ENCODE results near the gene ADK.
"Not testable (repeated sequence)": the region's sequence is repeated elsewhere in the genome, so short reads cannot be mapped to it uniquely, and the experiment has no call there.

The ADK gene

DNA sequence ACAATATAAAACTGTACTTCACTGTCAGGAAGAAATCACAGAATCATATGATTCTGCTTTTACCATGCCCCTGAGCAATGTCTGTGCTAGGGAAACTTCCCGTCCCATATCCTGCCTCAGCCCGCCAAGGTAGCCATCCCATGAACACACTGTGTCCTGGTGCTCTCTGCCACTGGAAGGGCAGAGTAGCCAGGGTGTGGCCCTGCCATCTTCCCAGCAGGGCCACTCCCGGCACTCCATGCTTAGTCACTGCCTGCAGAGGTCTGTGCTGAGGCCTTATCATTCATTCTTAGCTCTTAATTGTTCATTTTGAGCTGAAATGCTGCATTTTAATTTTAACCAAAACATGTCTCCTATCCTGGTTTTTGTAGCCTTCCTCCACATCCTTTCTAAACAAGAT, 32.2 kb upstream of the ADK start:
- no peaks in the 10 kb centered on the region for H3K27me3 ChIP-seq (replicated peaks; ENCODE audit: control insufficient read depth, insufficient read depth, low read length)
- H3K4me3 ChIP-seq (ENCODE audit: low read length) = no peak overlapping the region
- H3K36me3 ChIP-seq (ENCODE audit: control insufficient read depth, insufficient read depth, low read length, severe bottlenecking) = peaks cover 94% of the 10 kb centered on the region
- H3K9ac ChIP-seq (ENCODE audit: low read length) = peak overlapping the region; percentile 35
- DNase-seq (ENCODE audit: low read depth) = peak; percentile 46
- H3K9me3 ChIP-seq (ENCODE audit: control insufficient read depth, low read length) = no peaks in the 10 kb centered on the region
- peaks cover 62% of the 10 kb centered on the region for H3K4me1 ChIP-seq (ENCODE audit: control insufficient read depth, insufficient read depth, low read length)

DNA sequence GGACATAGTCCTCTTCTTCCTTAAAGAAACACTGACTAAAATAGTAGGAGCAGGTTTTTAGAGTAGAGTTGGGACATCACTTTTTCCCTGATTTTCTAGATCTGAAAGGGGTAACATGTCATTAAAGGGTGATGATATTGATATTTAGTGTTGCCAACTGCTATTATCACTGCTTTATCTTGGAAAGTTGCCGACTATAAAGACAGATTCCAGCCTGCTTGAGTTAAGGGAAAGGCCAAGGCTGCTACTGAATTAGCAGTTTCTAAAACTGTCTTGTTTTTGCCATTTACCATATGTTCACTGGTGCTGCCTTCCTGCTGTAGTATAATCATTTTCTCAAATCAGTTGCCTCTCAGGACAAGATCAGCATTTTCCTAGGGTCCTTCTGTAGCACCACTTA, 30.1 kb upstream of the ADK start:
- Histone ChIP-seq H3K4me3 (ENCODE audit: low read length) (no peak overlapping the region), H3K9me3 (ENCODE audit: control insufficient read depth, low read length) (no peaks in the 10 kb centered on the region), H3K27me3 (replicated peaks; ENCODE audit: control insufficient read depth, insufficient read depth, low read length) (no peaks in the 10 kb centered on the region), H3K4me1 (ENCODE audit: control insufficient read depth, insufficient read depth, low read length) (peaks cover 58% of the 10 kb centered on the region), H3K9ac (ENCODE audit: low read length) (peak overlapping the region; percentile 14), H3K36me3 (ENCODE audit: control insufficient read depth, insufficient read depth, low read length, severe bottlenecking) (peaks cover 92% of the 10 kb centered on the region)
- DNase-seq (ENCODE audit: low read depth) = peak; percentile 7

DNA sequence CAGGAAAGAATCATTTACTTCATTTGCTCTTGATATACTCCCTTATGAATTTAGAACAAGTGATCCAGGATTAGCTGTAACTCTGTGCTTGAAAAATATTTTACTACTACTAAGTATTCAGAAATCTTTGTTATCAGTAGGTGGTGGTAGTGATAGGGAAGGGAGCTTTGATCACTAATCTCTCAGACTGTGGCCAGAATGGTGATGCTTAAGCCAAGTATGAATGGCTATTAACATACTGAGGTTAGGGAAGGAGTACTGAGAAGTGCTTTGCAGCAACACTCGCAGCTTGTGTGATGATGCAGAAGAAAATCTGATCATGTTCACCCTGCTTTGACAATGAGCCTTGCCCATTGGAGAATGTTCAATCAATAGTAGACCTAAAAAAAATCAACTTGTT, 29.7 kb upstream of the ADK start:
- H3K9ac ChIP-seq (ENCODE audit: low read length) = peak overlapping the region; percentile 14
- no peaks in the 10 kb centered on the region for H3K27me3 ChIP-seq (replicated peaks; ENCODE audit: control insufficient read depth, insufficient read depth, low read length)
- peaks cover 58% of the 10 kb centered on the region for H3K4me1 ChIP-seq (ENCODE audit: control insufficient read depth, insufficient read depth, low read length)
- no peak for DNase-seq (ENCODE audit: low read depth)
- no peak overlapping the region for H3K4me3 ChIP-seq (ENCODE audit: low read length)
- H3K36me3 ChIP-seq (ENCODE audit: control insufficient read depth, insufficient read depth, low read length, severe bottlenecking) = peaks cover 92% of the 10 kb centered on the region
- no peaks in the 10 kb centered on the region for H3K9me3 ChIP-seq (ENCODE audit: control insufficient read depth, low read length)

DNA sequence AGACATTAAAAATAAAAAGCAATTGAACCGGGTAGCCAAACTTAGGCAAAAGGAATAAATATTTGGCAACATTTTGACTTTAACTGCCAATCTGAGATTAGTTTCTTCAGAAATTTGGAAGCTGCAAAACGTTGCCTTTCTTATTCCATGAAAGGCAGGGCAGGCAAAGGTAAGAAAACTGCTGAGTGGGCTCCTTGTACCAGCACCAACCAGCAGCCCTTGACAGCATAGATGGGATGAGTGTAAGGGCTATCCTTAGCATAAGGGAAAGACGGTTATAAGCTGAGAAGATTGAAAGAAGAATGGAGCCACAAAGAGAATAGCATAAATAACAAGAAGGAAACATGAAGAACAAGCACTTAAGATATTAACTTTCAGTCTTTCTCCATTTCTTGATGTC, 29.0 kb upstream of the ADK start:
- Histone ChIP-seq H3K9ac (ENCODE audit: low read length) (no peak overlapping the region), H3K27me3 (replicated peaks; ENCODE audit: control insufficient read depth, insufficient read depth, low read length) (no peaks in the 10 kb centered on the region), H3K36me3 (ENCODE audit: control insufficient read depth, insufficient read depth, low read length, severe bottlenecking) (peaks cover 89% of the 10 kb centered on the region), H3K4me3 (ENCODE audit: low read length) (no peak overlapping the region), H3K9me3 (ENCODE audit: control insufficient read depth, low read length) (no peaks in the 10 kb centered on the region), H3K4me1 (ENCODE audit: control insufficient read depth, insufficient read depth, low read length) (peaks cover 58% of the 10 kb centered on the region)
- DNase-seq (ENCODE audit: low read depth) = no peak

DNA sequence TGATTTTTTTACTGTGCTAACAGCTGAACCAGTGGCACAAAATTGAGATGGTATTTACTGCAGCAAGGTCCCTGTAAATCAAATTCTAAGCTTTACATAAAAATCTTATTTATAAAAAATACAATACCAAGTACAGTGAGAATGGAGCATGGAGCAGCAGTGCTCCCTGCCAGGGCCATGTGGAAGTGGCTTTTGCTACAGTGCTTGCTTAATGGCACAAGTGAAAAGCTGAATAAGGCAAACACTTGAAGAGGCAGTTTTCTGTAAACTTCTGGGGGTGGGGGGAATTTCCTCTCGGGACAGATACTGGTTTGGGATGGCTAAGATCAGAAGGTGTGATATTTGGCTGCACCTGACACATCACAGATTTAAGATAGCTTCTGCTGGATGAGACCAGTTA, 27.9 kb upstream of the ADK start:
- Histone ChIP-seq H3K9ac (ENCODE audit: low read length) (peak overlapping the region; percentile 35), H3K36me3 (ENCODE audit: control insufficient read depth, insufficient read depth, low read length, severe bottlenecking) (peaks cover 82% of the 10 kb centered on the region), H3K9me3 (ENCODE audit: control insufficient read depth, low read length) (no peaks in the 10 kb centered on the region), H3K4me1 (ENCODE audit: control insufficient read depth, insufficient read depth, low read length) (peaks cover 52% of the 10 kb centered on the region), H3K4me3 (ENCODE audit: low read length) (no peak overlapping the region), H3K27me3 (replicated peaks; ENCODE audit: control insufficient read depth, insufficient read depth, low read length) (no peaks in the 10 kb centered on the region)
- DNase-seq (ENCODE audit: low read depth) = no peak

DNA sequence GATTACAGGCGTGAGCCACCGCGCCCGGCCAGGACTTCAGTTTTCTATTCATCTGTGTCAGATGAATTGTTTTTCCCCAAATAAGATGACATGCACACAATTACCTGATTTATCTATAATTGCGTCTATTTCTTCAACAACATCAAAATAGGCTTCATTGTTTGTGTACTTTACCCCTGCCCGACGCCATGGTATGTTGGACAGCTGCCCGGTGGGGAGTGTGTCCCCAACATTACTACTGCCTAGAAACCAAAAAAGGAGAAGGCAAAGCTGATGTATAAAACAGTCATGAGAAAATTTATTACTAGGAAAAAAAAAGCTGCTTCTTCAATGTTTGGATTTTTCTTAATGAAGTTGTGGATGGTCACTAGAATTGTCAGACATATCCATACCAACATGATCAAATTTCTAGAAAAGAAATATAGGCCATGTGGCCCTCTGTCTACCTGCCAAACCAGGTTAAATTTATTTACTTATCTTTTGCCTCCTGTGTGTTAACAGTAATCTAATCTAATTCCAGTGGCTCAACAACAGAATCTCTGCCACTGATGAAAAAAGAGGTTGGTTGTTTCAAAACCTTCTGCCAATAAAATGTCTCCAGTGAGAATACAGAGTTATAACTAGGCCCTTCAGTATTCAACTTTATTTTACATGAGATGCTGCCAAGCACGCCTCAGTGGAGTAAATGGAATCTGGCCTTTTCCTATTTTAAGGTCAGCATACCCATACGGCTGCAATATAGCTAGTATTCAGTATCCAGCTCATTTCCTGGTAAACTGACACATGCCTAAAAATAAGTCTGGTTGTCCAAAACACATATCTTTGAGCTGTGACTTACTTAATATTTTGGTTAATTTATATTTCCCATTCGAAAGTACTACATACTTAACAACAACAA, 16.8 kb upstream of the ADK start:
- Histone ChIP-seq H3K4me3 (ENCODE audit: low read length) (no peak overlapping the region), H3K9me3 (ENCODE audit: control insufficient read depth, low read length) (no peaks in the 10 kb centered on the region), H3K4me1 (ENCODE audit: control insufficient read depth, insufficient read depth, low read length) (no peaks in the 10 kb centered on the region), H3K36me3 (ENCODE audit: control insufficient read depth, insufficient read depth, low read length, severe bottlenecking) (peaks cover 86% of the 10 kb centered on the region), H3K9ac (ENCODE audit: low read length) (no peak overlapping the region), H3K27me3 (replicated peaks; ENCODE audit: control insufficient read depth, insufficient read depth, low read length) (no peaks in the 10 kb centered on the region)
- no peak for DNase-seq (ENCODE audit: low read depth)

DNA sequence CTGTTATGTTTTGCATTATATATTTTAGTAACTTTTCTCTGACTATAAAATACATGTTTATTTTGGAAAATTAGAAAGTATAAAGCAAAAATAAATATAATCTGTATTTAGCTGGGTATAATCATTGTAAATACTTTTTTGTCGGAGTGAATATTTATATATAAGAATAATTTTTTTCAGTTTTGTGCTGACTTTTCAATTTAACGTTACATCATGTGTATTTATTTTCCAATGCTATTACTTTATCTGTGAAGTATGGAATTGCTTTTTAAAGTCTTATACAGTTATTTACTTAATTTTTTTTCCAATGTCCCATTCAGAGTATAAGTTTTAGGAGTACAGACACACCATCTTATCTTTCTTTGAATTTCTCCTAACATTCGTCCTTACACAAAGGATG, 15.6 kb upstream of the ADK start:
- Histone ChIP-seq H3K4me1 (ENCODE audit: control insufficient read depth, insufficient read depth, low read length) (no peaks in the 10 kb centered on the region), H3K9me3 (ENCODE audit: control insufficient read depth, low read length) (no peaks in the 10 kb centered on the region), H3K4me3 (ENCODE audit: low read length) (no peak overlapping the region), H3K27me3 (replicated peaks; ENCODE audit: control insufficient read depth, insufficient read depth, low read length) (no peaks in the 10 kb centered on the region), H3K36me3 (ENCODE audit: control insufficient read depth, insufficient read depth, low read length, severe bottlenecking) (peaks cover 73% of the 10 kb centered on the region), H3K9ac (ENCODE audit: low read length) (no peak overlapping the region)
- no peak for DNase-seq (ENCODE audit: low read depth)

DNA sequence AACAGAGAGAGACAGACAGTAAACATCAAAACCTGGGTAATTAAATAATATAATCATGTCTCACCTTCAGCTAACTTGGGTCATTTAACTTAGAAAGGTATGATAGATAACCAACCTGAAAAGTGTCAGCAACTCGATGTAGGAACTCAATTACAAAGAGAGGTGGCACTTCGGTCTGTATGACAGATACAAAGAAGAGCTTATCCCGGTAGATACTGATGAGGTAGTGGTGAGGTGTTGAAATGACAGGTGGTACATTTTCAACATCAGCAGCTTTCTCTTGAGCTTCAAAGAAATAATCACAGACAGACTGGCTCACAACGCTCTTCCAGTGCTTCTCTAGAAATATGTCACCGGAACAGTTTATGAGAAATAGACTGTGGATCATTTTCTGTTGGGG, 13.0 kb upstream of the ADK start:
- H3K36me3 ChIP-seq (ENCODE audit: control insufficient read depth, insufficient read depth, low read length, severe bottlenecking) = peaks cover 56% of the 10 kb centered on the region
- H3K4me3 ChIP-seq (ENCODE audit: low read length) = no peak overlapping the region
- H3K9ac ChIP-seq (ENCODE audit: low read length) = no peak overlapping the region
- no peaks in the 10 kb centered on the region for H3K4me1 ChIP-seq (ENCODE audit: control insufficient read depth, insufficient read depth, low read length)
- no peaks in the 10 kb centered on the region for H3K27me3 ChIP-seq (replicated peaks; ENCODE audit: control insufficient read depth, insufficient read depth, low read length)
- no peak for DNase-seq (ENCODE audit: low read depth)
- H3K9me3 ChIP-seq (ENCODE audit: control insufficient read depth, low read length) = no peaks in the 10 kb centered on the region

DNA sequence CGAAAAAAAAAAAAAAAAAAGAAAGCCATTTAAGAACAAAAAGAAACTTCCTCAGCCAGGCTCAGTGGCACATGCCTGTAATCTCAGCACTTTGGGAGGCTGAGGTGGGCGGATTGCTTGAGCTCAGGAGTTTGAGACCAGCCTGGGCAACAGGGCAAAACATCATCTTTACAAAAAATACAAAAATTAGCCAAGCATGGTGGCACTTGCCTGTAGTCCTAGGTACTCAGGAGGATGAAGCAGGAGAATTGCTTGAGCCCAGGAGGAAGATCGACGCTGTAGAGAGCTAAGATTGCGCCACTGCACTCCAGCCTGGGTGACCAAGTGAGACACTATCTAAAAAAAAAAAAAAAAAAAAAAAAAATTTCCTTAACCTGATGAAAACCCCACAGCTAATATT, 12.4 kb upstream of the ADK start:
- H3K9ac ChIP-seq (ENCODE audit: low read length); H3K4me3 ChIP-seq (ENCODE audit: low read length); DNase-seq (ENCODE audit: low read depth); H3K4me1 ChIP-seq (ENCODE audit: control insufficient read depth, insufficient read depth, low read length); H3K9me3 ChIP-seq (ENCODE audit: control insufficient read depth, low read length); H3K27me3 ChIP-seq (replicated peaks; ENCODE audit: control insufficient read depth, insufficient read depth, low read length): not testable (repeated sequence)
- H3K36me3 ChIP-seq (ENCODE audit: control insufficient read depth, insufficient read depth, low read length, severe bottlenecking) = peaks cover 50% of the 10 kb centered on the region

DNA sequence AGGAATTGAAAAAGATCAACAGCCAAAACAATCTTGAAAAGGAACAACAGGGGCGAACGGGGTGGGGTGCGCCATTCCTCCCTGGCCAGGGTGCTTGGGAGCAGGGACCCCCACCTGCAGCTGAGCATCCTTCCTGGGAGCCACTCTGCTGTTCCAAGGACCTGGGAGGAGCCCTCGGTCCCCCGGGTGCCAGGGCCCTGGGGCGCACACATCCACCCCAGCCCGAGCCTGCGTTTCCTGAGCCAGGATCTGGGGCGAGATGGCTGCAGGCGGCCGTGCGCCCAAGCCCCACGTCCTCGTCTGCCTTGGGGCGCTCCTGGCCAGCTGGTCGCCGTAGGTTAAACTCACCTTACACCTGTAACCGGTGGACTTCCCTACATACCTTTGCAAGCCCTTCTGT, 11.0 kb upstream of the ADK start:
- H3K4me1 ChIP-seq (ENCODE audit: control insufficient read depth, insufficient read depth, low read length) = peaks cover 3% of the 10 kb centered on the region
- no peak for DNase-seq (ENCODE audit: low read depth)
- peaks cover 37% of the 10 kb centered on the region for H3K36me3 ChIP-seq (ENCODE audit: control insufficient read depth, insufficient read depth, low read length, severe bottlenecking)
- H3K27me3 ChIP-seq (replicated peaks; ENCODE audit: control insufficient read depth, insufficient read depth, low read length) = no peaks in the 10 kb centered on the region
- no peak overlapping the region for H3K9ac ChIP-seq (ENCODE audit: low read length)
- H3K9me3 ChIP-seq (ENCODE audit: control insufficient read depth, low read length) = no peaks in the 10 kb centered on the region
- H3K4me3 ChIP-seq (ENCODE audit: low read length) = no peak overlapping the region

DNA sequence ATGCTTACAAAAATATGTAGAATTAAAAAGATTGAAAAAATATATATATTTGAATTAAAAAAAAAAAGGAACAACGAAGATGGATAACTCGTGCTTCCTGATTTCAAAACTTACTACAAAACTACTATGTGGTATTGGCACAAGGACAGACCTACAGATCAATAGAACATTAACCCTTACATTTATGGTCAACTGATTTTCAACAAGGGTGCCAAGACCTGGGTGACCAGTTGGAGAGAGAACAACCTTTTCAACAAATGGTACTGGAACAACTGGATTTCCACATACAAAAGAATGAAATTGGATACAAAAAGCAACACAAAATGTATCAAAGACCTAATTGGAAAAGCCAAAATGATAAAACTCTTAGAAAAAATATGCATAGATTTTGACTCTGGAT, 10.5 kb upstream of the ADK start:
- Histone ChIP-seq H3K36me3 (ENCODE audit: control insufficient read depth, insufficient read depth, low read length, severe bottlenecking) (peaks cover 31% of the 10 kb centered on the region), H3K27me3 (replicated peaks; ENCODE audit: control insufficient read depth, insufficient read depth, low read length) (no peaks in the 10 kb centered on the region), H3K9me3 (ENCODE audit: control insufficient read depth, low read length) (no peaks in the 10 kb centered on the region), H3K4me1 (ENCODE audit: control insufficient read depth, insufficient read depth, low read length) (peaks cover 9% of the 10 kb centered on the region), H3K9ac (ENCODE audit: low read length) (no peak overlapping the region), H3K4me3 (ENCODE audit: low read length) (no peak overlapping the region)
- DNase-seq (ENCODE audit: low read depth) = no peak

DNA sequence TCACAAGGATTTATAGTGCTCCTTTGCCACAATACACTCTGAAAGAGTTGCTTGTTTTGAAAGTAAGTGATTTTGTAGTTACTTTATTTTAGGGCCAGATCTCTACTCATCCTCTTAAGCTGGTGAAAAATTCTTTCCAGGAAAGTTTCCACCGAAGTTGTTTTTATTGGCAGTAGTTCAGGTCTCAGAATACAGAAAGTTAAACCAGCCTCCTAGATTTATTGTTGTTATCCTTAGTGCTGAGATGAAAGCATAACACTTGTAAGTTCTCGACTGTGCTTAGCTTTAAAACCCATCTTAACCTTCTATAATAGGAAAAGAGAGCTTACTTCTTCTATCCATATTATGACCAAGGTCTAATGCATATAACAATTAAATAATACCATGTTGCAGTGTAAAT, 5.9 kb upstream of the ADK start:
- Histone ChIP-seq H3K4me1 (ENCODE audit: control insufficient read depth, insufficient read depth, low read length) (peaks cover 20% of the 10 kb centered on the region), H3K9me3 (ENCODE audit: control insufficient read depth, low read length) (no peaks in the 10 kb centered on the region), H3K36me3 (ENCODE audit: control insufficient read depth, insufficient read depth, low read length, severe bottlenecking) (peaks cover 9% of the 10 kb centered on the region), H3K9ac (ENCODE audit: low read length) (no peak overlapping the region), H3K27me3 (replicated peaks; ENCODE audit: control insufficient read depth, insufficient read depth, low read length) (no peaks in the 10 kb centered on the region), H3K4me3 (ENCODE audit: low read length) (no peak overlapping the region)
- peak; percentile 93 for DNase-seq (ENCODE audit: low read depth)

Measured in adipocyte (in vitro differentiated cells).